Osteocyte (in vitro differentiated cells): Measurements from ENCODE around the gene ROR2. TPM values are rescaled to one million over a fixed set of nuclear protein-coding genes. Genes with fewer than 3 reads are reported as not detected.

ENCODE experiments used
- DNase-seq: peaks from one replicate; pipeline ENCODE4 v3.0.0; 2021; ENCODE audit warnings: mixed read lengths; ENCODE audit not compliant: unreplicated experiment; ENCODE audit errors: extremely low spot score
- H3K27ac Mint-ChIP-seq: one replicate; pipeline ENCODE4 v1.8.0; 2021; ENCODE audit warnings: mild to moderate bottlenecking, mixed read lengths; ENCODE audit not compliant: unreplicated experiment
- H3K27me3 Mint-ChIP-seq: one replicate; pipeline ENCODE4 v1.8.0; 2021; ENCODE audit warnings: mixed read lengths; ENCODE audit not compliant: unreplicated experiment
- H3K36me3 Mint-ChIP-seq: one replicate; pipeline ENCODE4 v1.8.0; 2021; ENCODE audit warnings: mixed read lengths; ENCODE audit not compliant: unreplicated experiment
- H3K4me1 Mint-ChIP-seq: one replicate; pipeline ENCODE4 v1.8.0; 2021; ENCODE audit warnings: mixed read lengths; ENCODE audit not compliant: unreplicated experiment
- H3K4me3 Mint-ChIP-seq: one replicate; pipeline ENCODE4 v1.8.0; 2021; ENCODE audit warnings: mild to moderate bottlenecking, moderate library complexity, mixed read lengths; ENCODE audit not compliant: unreplicated experiment
- H3K9me3 Mint-ChIP-seq: one replicate; pipeline ENCODE4 v1.8.0; 2021; ENCODE audit warnings: mixed read lengths; ENCODE audit not compliant: unreplicated experiment
- total RNA-seq: library from RNA; stranded (reverse); gene quantifications from 2 replicates; pipeline ENCODE4 v1.2.1, GENCODE V29; 2021
- TF ChIP-seq, protein P1 (sequence below): fragments of 200-600 bp; sonication (generic); IDR thresholded peaks from 2 replicates; pipeline ENCODE4 v1.5.0; 2021; ENCODE audit warnings: antibody characterized with exemption, mild to moderate bottlenecking, moderate library complexity

The ROR2 gene
- total RNA-seq, 1 donor from 2014 or later, result 48.2 TPM

DNA sequence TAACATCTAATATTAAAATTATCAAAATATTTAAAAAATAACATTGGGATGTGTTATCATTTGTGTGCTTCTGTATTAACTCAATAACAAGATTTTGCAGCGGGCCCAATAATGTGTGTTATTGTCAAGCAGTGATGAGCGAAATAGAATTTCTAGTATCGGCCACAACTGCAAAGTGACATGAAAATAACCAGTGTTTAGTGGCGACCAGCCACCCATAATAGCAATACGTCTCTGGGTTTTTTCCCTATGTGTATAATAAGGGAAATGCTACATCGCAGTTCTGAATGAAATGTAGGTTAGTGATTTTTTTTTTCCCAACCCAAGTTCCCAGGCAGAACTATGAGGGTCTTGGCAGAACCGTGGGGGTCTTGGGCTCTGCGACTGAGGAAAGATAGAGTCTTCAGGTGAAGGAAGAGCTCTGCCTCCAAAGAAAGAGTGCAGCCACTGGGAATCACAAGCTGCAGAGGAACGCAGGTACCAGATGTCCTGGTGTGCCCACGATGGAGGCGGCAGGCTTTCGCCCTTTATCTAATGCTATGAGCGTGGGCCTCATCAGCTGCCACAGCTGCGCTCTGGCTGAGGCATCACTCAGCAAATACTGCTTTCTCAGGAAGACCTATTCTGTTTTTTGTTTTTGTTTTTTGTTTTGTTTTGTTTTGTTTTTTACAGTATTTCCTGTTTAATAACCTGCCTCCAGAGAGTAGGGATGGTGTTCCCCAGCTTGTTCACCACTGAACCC lies 235.0 kb downstream of the ROR2 start:
- Mint-ChIP-seq H3K36me3 (peaks cover 3% of the 10 kb centered on the region), H3K27me3 (no peaks in the 10 kb centered on the region), H3K27ac (peak overlapping the region; percentile 19), H3K9me3 (peaks cover 7% of the 10 kb centered on the region), H3K4me3 (no peak overlapping the region), H3K4me1 (peaks cover 2% of the 10 kb centered on the region)
- DNase-seq, result no peak
- TF ChIP-seq, protein P1, sequence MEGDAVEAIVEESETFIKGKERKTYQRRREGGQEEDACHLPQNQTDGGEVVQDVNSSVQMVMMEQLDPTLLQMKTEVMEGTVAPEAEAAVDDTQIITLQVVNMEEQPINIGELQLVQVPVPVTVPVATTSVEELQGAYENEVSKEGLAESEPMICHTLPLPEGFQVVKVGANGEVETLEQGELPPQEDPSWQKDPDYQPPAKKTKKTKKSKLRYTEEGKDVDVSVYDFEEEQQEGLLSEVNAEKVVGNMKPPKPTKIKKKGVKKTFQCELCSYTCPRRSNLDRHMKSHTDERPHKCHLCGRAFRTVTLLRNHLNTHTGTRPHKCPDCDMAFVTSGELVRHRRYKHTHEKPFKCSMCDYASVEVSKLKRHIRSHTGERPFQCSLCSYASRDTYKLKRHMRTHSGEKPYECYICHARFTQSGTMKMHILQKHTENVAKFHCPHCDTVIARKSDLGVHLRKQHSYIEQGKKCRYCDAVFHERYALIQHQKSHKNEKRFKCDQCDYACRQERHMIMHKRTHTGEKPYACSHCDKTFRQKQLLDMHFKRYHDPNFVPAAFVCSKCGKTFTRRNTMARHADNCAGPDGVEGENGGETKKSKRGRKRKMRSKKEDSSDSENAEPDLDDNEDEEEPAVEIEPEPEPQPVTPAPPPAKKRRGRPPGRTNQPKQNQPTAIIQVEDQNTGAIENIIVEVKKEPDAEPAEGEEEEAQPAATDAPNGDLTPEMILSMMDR, result no peak

DNA sequence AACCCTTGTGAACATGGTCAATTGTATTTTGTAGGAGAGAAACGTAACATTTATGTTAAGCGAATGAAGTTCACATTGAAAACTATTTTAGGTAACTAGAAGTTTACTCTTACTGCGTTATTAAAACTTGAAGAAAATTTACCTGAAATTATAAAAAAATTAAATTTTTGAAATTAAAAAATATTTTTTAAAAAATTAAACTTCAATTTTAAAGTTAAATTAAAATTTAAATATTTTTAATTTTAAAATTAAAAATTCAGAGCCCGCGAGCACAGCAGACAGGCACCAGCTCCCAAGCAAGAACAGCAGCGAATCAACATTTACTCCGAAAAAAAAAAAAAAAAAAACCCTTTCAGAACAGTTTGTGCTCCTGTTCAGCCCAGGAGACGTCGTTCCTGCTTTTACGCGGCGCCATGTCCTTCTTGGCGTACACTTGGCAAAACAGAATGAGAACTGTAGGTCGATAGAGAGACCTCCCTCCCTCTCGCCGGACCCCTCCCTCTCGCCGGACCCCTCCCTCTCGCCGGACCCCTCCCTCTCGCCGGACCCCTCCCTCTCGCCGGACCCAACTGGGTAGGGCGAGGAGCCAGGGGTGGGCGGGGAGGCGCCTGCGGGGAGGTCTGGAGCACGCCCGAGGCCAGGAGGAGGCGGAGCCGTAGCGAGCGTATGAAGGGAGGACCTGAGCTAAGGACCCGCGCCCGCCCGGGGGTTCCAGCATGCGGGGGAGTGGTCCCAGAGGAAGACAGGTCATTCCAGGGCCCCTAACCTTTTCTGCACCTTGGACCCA lies 235.8 kb downstream of the ROR2 start:
- H3K4me1 Mint-ChIP-seq, result peaks cover 2% of the 10 kb centered on the region
- DNase-seq, result no peak
- TF ChIP-seq, protein P1, result no peak

DNA sequence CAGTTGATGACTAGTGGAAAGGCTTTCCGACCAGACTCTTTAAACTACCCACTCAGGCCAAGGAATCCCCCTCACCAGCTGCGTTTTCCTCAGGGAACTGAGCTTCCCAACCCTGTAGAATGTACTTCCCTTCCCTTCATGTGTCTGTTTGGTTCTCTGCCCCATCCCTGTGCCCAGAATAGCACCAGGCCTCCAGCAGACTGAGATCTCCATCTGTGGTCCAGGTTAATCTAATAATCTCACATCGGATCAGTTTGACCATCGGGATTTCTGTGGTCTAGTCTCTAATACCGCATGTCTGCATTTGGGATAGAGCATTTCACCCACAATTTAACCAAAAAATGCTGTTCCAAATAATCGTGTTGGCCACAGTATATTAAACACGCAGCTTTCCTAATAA lies 237.2 kb downstream of the ROR2 start:
- H3K4me3 Mint-ChIP-seq, result no peak overlapping the region
- TF ChIP-seq, protein P1, result no peak
- no peak for DNase-seq
- H3K36me3 Mint-ChIP-seq, result peaks cover 3% of the 10 kb centered on the region
- H3K4me1 Mint-ChIP-seq, result peaks cover 2% of the 10 kb centered on the region
- no peak overlapping the region for H3K27ac Mint-ChIP-seq
- no peaks in the 10 kb centered on the region for H3K27me3 Mint-ChIP-seq
- H3K9me3 Mint-ChIP-seq, result peaks cover 7% of the 10 kb centered on the region

More for the DNA sequence above, 235.8 kb downstream of the ROR2 start:
- H3K27ac Mint-ChIP-seq, result no peak overlapping the region
- H3K27me3 Mint-ChIP-seq, result no peaks in the 10 kb centered on the region
- H3K4me3 Mint-ChIP-seq, result peak overlapping the region; percentile 59
- peaks cover 7% of the 10 kb centered on the region for H3K9me3 Mint-ChIP-seq
- H3K36me3 Mint-ChIP-seq, result peaks cover 3% of the 10 kb centered on the region

DNA sequence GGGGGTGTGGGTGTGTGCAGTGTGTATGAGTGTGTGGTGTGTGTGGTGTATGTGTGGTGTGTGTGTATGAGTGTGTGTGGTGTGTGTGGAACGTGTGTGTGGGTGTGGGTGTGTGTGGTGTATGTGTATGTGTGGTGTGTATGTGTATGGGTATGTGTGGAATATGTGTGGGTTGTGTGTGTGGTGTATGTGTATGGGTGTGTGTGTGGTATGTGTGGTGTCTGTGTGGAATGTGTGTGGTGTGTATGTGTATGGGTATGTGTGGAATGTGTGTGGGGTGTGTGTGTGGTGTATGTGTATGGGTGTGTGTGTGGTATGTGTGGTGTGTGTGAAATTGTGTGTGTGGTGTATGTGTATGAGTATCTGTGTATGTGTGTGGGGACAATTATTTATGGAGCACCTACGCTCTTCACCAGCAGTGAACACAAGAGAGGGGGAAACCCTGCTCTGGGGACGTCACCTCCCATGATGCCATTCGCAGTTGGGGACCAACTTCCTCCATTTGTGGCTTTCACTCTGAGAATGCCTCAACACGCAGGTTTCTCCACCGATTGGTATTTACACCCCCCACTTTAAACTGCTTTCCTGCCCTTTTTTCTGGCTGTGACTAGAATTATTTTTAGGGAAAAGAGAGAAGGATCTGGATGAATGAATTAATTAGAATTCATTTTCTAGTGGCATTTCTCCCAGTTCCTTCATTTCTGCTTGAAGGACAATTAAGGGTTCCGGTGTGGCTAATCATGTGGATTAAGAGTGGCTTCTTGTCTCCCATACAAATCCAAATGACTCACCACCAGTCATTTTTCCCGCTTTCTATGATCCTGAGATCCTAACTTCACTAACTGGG lies 238.1 kb downstream of the ROR2 start:
- Mint-ChIP-seq H3K4me1 (peaks cover 2% of the 10 kb centered on the region), H3K27ac (no peak overlapping the region), H3K36me3 (peaks cover 3% of the 10 kb centered on the region), H3K9me3 (peaks cover 7% of the 10 kb centered on the region), H3K27me3 (no peaks in the 10 kb centered on the region), H3K4me3 (no peak overlapping the region)
- DNase-seq, result no peak
- TF ChIP-seq, protein P1, result no peak
